ENCODE results near the gene KIAA1191.

DNA sequence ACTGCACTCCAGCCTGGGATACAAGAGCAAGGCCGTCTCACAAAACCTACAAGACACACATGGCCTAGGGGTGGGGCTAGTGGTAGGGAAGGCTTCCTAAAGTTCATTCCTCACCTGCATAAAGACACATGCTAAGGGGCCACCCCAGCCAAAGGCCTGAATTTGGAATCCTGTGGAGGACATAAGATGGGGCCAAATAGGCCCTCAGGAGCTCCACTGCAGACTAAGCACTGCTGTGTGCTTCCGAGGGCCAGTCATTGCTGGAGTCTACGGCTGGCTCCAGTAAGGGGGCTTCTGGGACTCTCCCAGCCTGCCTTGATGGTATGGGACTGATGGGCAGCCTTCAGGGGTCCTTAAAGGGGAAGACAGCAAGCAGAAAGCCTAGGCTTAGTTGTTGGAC lies 21.2 kb upstream of the KIAA1191 start:
- TF ChIP-seq, protein P1, sequence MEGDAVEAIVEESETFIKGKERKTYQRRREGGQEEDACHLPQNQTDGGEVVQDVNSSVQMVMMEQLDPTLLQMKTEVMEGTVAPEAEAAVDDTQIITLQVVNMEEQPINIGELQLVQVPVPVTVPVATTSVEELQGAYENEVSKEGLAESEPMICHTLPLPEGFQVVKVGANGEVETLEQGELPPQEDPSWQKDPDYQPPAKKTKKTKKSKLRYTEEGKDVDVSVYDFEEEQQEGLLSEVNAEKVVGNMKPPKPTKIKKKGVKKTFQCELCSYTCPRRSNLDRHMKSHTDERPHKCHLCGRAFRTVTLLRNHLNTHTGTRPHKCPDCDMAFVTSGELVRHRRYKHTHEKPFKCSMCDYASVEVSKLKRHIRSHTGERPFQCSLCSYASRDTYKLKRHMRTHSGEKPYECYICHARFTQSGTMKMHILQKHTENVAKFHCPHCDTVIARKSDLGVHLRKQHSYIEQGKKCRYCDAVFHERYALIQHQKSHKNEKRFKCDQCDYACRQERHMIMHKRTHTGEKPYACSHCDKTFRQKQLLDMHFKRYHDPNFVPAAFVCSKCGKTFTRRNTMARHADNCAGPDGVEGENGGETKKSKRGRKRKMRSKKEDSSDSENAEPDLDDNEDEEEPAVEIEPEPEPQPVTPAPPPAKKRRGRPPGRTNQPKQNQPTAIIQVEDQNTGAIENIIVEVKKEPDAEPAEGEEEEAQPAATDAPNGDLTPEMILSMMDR (IDR thresholded peaks at IDR 0.05; ENCODE audit: insufficient read depth, low read depth, low read length) = no peak
- no peak for TF ChIP-seq EZH2 (IDR thresholded peaks at IDR 0.05; ENCODE audit: insufficient read depth, low read length)
